WTC11 (cell line): ENCODE data around the gene TRDMT1. TPM values are rescaled to one million over a fixed set of nuclear protein-coding genes. Genes with fewer than 3 reads are reported as not detected.

Experiments
- ATAC-seq: fragments of 200-7000 bp; cut with Tn5 transposase; 2 replicates; pipeline ENCODE4 v1.10.0; 2021; ENCODE audit warnings: mild to moderate bottlenecking, moderate library complexity
- CTCF ChIA-PET: fragments of 300-600 bp; sonication (Branson Sonifier 250); formaldehyde crosslinking; loops from one replicate; lab custom pipeline; 2021; ENCODE audit warnings: antibody characterized with exemption; lab: Charles Lee
- POLR2A ChIA-PET: fragments of 350-600 bp; sonication (Branson Sonifier 250); formaldehyde crosslinking; loops from one replicate; lab custom pipeline; 2021; ENCODE audit warnings: antibody characterized with exemption; lab: Charles Lee
- DNase-seq: peaks from one replicate; pipeline ENCODE4 v3.0.0; 2021; ENCODE audit warnings: low spot score
- H3K27ac Mint-ChIP-seq: 2 replicates; pipeline ENCODE4 v1.8.0; 2021; ENCODE audit warnings: mixed read lengths
- H3K27me3 Mint-ChIP-seq: 2 replicates; pipeline ENCODE4 v1.8.0; 2021; ENCODE audit warnings: low read depth, mild to moderate bottlenecking, moderate library complexity, mixed read lengths
- H3K36me3 Mint-ChIP-seq: 2 replicates; pipeline ENCODE4 v1.8.0; 2021; ENCODE audit warnings: mixed read lengths
- H3K4me1 Mint-ChIP-seq: 2 replicates; pipeline ENCODE4 v1.8.0; 2022; ENCODE audit warnings: mixed read lengths
- H3K4me3 Mint-ChIP-seq: 2 replicates; pipeline ENCODE4 v1.8.0; 2021; ENCODE audit warnings: mild to moderate bottlenecking, moderate library complexity, mixed read lengths
- H3K9me3 Mint-ChIP-seq: 2 replicates; pipeline ENCODE4 v1.8.0; 2021; ENCODE audit warnings: mixed read lengths
- ATF1 ChIP-seq: sonication (generic); formaldehyde crosslinking; IDR thresholded peaks from 2 replicates; pipeline ENCODE4 v1.8.1; 2023; ENCODE audit warnings: mild to moderate bottlenecking, moderate library complexity, missing genetic modification reagents
- CTCF ChIP-seq: fragments of 200-600 bp; IDR thresholded peaks from 2 replicates; pipeline ENCODE4 v1.8.0; 2022; ENCODE audit warnings: antibody characterized with exemption
- E2F4 ChIP-seq: sonication (generic); formaldehyde crosslinking; IDR thresholded peaks from 2 replicates; pipeline ENCODE4 v1.8.1; 2022; ENCODE audit warnings: low read depth, mild to moderate bottlenecking, moderate library complexity, missing genetic modification reagents, borderline replicate concordance
- ERG ChIP-seq: fragments of 250-450 bp; sonication (Bioruptor Pico); IDR thresholded peaks from 2 replicates; pipeline ENCODE4 v1.8.0; 2021; ENCODE audit warnings: mild to moderate bottlenecking
- FOXP1 ChIP-seq: sonication (generic); formaldehyde crosslinking; IDR thresholded peaks from 2 replicates; pipeline ENCODE4 v1.8.0; 2022; ENCODE audit warnings: missing genetic modification reagents, mild to moderate bottlenecking, moderate library complexity, borderline replicate concordance
- MLX ChIP-seq: sonication (generic); formaldehyde crosslinking; IDR thresholded peaks from 2 replicates; pipeline ENCODE4 v1.8.1; 2023; ENCODE audit warnings: mild to moderate bottlenecking, missing genetic modification reagents, moderate library complexity
- ZMAT4 ChIP-seq: fragments of 250-450 bp; sonication (Bioruptor Pico); IDR thresholded peaks from 2 replicates; pipeline ENCODE4 v1.9.0; 2021; ENCODE audit warnings: mild to moderate bottlenecking
- ZNF121 ChIP-seq: sonication (generic); formaldehyde crosslinking; IDR thresholded peaks from 2 replicates; pipeline ENCODE4 v1.8.0; 2023; ENCODE audit warnings: missing genetic modification reagents
- ZNF281 ChIP-seq: sonication (generic); formaldehyde crosslinking; IDR thresholded peaks from 2 replicates; pipeline ENCODE4 v1.8.0; 2023; ENCODE audit warnings: mild to moderate bottlenecking, missing genetic modification reagents
- ZNF423 ChIP-seq: fragments of 250-450 bp; sonication (Bioruptor Pico); IDR thresholded peaks from 2 replicates; pipeline ENCODE4 v2.1.2; 2022; ENCODE audit warnings: mild to moderate bottlenecking, moderate library complexity
- ZNF425 ChIP-seq: fragments of 250-450 bp; sonication (Bioruptor Pico); conservative IDR thresholded peaks from 2 replicates; pipeline ENCODE4 v1.9.0; 2021; ENCODE audit warnings: mild to moderate bottlenecking
- ZNF512 ChIP-seq: sonication (generic); formaldehyde crosslinking; IDR thresholded peaks from 2 replicates; pipeline ENCODE4 v1.8.1; 2022; ENCODE audit warnings: missing genetic modification reagents, borderline replicate concordance
- ZNF671 ChIP-seq: fragments of 250-450 bp; sonication (Bioruptor Pico); IDR thresholded peaks from 2 replicates; pipeline ENCODE4 v1.8.0; 2021; ENCODE audit warnings: mild to moderate bottlenecking
- total RNA-seq: library from RNA; stranded (reverse); gene quantifications from 3 replicates; pipeline ENCODE4 v1.2.3, GENCODE V29; 2021

The TRDMT1 gene
- total RNA-seq, 1 experiment from 2014 or later = 11.7 TPM

GRCh38 chr10:17101257-17101909 lies 100.1 kb downstream of the TRDMT1 start (continued):
- no peak for TF ChIP-seq E2F4 (CRISPR knock-in tag)
- no peak for TF ChIP-seq ZNF281 (CRISPR knock-in tag)
- no peak for TF ChIP-seq MLX (CRISPR knock-in tag)
- no peak for TF ChIP-seq CTCF
- no peak for TF ChIP-seq ZNF423 (CRISPR knock-in tag)

- ATAC-seq (no peak), DNase-seq (no peak)
- Mint-ChIP-seq H3K4me1 (no peaks in the 10 kb centered on the region), H3K9me3 (peaks cover 5% of the 10 kb centered on the region), H3K27ac (no peak overlapping the region), H3K27me3 (no peaks in the 10 kb centered on the region), H3K4me3 (no peak overlapping the region), H3K36me3 (no peaks in the 10 kb centered on the region)
- POLR2A ChIA-PET = no interaction called here
- TF ChIP-seq ERG (no peak), ZMAT4 (CRISPR knock-in tag) (no peak), ZNF425 (CRISPR knock-in tag) (no peak), ZNF512 (CRISPR knock-in tag) (no peak), ATF1 (CRISPR knock-in tag) (no peak), ZNF671 (CRISPR knock-in tag) (no peak), FOXP1 (CRISPR knock-in tag) (no peak), ZNF121 (CRISPR knock-in tag) (no peak)
- CTCF ChIA-PET = no interaction called here
Observed at GRCh38 chr10:17100586-17100985, 100.9 kb downstream of the TRDMT1 start.
